ENCODE measurements around the gene IFNAR1. TPM values are rescaled to one million over a fixed set of nuclear protein-coding genes. Genes with fewer than 3 reads are reported as not detected.

The IFNAR1 gene
- total and polyA plus RNA-seq, 2 donors (not counting 1 experiment from before 2014, with no cell fraction given): 14.8 to 55.7 TPM

DNA sequence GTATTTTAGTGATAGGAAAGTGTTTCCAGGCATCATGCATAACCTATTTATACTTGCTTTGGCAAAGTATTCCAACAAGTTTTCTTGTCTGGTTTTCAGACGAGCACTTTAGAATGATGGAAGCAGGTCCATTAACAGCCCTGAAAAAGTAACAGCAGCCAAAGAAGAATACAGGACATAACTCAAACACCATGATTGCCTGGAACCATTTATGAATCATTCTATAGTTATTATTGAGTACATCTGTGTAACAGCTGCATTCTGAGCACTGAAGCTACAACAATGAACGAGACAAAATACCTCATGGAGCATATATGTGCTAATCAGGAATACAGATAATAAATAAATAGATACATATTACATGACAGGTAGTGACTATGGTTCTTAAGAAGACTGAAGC lies 46.0 kb upstream of the IFNAR1 start:
- no peak for TF ChIP-seq EZH2 (IDR thresholded peaks at IDR 0.05; ENCODE audit: borderline replicate concordance, insufficient read depth, low read depth, low read length, poor library complexity, severe bottlenecking)
- TF ChIP-seq, protein P1, sequence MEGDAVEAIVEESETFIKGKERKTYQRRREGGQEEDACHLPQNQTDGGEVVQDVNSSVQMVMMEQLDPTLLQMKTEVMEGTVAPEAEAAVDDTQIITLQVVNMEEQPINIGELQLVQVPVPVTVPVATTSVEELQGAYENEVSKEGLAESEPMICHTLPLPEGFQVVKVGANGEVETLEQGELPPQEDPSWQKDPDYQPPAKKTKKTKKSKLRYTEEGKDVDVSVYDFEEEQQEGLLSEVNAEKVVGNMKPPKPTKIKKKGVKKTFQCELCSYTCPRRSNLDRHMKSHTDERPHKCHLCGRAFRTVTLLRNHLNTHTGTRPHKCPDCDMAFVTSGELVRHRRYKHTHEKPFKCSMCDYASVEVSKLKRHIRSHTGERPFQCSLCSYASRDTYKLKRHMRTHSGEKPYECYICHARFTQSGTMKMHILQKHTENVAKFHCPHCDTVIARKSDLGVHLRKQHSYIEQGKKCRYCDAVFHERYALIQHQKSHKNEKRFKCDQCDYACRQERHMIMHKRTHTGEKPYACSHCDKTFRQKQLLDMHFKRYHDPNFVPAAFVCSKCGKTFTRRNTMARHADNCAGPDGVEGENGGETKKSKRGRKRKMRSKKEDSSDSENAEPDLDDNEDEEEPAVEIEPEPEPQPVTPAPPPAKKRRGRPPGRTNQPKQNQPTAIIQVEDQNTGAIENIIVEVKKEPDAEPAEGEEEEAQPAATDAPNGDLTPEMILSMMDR (IDR thresholded peaks at IDR 0.05): no peak
- DNase-seq: no peak
- Histone ChIP-seq H4K20me1 (ENCODE audit: control insufficient read depth, insufficient read depth, low read length, poor library complexity, severe bottlenecking) (peaks cover 10% of the 10 kb centered on the region), H3K27me3 (replicated peaks in 1 of 4; ENCODE audit: control extremely low read depth in 1 of 4, control insufficient read depth in 3 of 4, insufficient read depth in 4 of 4, low read length in 3 of 4) (no peaks in the 10 kb centered on the region), H2AFZ (ENCODE audit: insufficient read depth, low read depth, low read length, poor library complexity, severe bottlenecking) (no peak overlapping the region), H3K36me3 (replicated peaks in 1 of 2; ENCODE audit: control extremely low read depth in 1 of 2, control insufficient read depth in 1 of 2, extremely low read depth in 1 of 2, insufficient read depth in 2 of 2, low read length in 1 of 2) (peaks cover 10 to 76% of the 10 kb centered on the region in 2 experiments), H3K9ac (ENCODE audit: low read length) (no peak overlapping the region), H3K4me3 (ENCODE audit: control extremely low read depth in 1 of 5, extremely low read depth in 1 of 5, insufficient read depth in 1 of 5, low read depth in 2 of 5, low read length in 4 of 5) (no peak overlapping the region), H3K9me3 (ENCODE audit: control extremely low read depth in 1 of 3, control insufficient read depth in 2 of 3, insufficient read depth in 1 of 3, low read length in 2 of 3) (peaks cover 0 to 4% (median 0%) of the 10 kb centered on the region in 3 donors), H3K4me2 (replicated peaks; ENCODE audit: low read depth, low read length, poor library complexity, severe bottlenecking) (no peak overlapping the region), H3K4me1 (ENCODE audit: control insufficient read depth in 2 of 2, insufficient read depth in 2 of 2, low read length in 2 of 2) (no peaks in the 10 kb centered on the region), H3K79me2 (ENCODE audit: control insufficient read depth, insufficient read depth, low read length) (peaks cover 72% of the 10 kb centered on the region), H3K27ac (ENCODE audit: low read length in 2 of 2) (no peak overlapping the region)
- Mint-ChIP-seq H3K4me3 (no peak overlapping the region), H3K9me3 (ENCODE audit: insufficient read depth) (no peaks in the 10 kb centered on the region), H3K27ac (no peak overlapping the region), H3K4me1 (peaks cover 5% of the 10 kb centered on the region), H3K27me3 (no peaks in the 10 kb centered on the region)
- CTCF ChIA-PET: interaction anchor here (1.7 kb wide), 1 partner anchor 81 kb away, joined by 5 read pairs; no protein-coding TSS in a partner anchor
- no peak for ATAC-seq (ENCODE audit: low read depth)
- intact Hi-C loops (cut with micrococcal nuclease): no loop called here
- WGBS (ENCODE audit: insufficient coverage): no CpG with 5 or more reads among the region's 2 CpGs
- POLR2A ChIA-PET: interaction anchor here (0.6 kb wide), 1 partner anchor 59 kb away, joined by 3 read pairs; no protein-coding TSS in a partner anchor

DNA sequence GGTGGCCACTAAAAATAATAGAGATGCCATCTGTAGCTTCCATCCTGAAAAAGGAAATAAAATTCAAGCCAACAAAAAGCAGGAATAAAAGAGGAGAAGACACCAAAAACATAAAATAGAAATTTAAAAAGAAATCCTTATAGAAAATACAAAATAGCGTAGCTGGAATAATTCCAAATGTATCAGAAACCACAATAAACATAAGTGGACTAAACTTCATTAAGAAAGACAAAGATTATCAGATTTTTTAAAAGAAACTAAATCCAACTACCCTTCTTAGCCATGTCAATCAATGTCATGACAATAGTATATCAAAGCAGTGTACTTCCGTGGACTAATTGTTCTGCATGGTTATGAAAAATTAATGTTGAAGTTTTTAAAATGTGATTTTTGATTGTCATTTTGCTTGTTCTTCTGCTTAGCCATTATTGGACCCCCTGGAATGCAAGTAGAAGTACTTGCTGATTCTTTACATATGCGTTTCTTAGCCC lies 45.4 kb upstream of the IFNAR1 start:
- WGBS (ENCODE audit: insufficient coverage): 100% methylated on average over 1 of the region's 3 CpGs
- H4K20me1 ChIP-seq (ENCODE audit: control insufficient read depth, insufficient read depth, low read length, poor library complexity, severe bottlenecking): peaks cover 10% of the 10 kb centered on the region
- POLR2A ChIA-PET: no interaction called here
- no peak for ATAC-seq (ENCODE audit: low read depth)
- H3K36me3 ChIP-seq (replicated peaks in 1 of 2; ENCODE audit: control extremely low read depth in 1 of 2, control insufficient read depth in 1 of 2, extremely low read depth in 1 of 2, insufficient read depth in 2 of 2, low read length in 1 of 2): peaks cover 11 to 81% of the 10 kb centered on the region in 2 experiments
- H3K4me3 ChIP-seq (ENCODE audit: control extremely low read depth in 1 of 5, extremely low read depth in 1 of 5, insufficient read depth in 1 of 5, low read depth in 2 of 5, low read length in 4 of 5): no peak overlapping the region
- TF ChIP-seq EZH2 (IDR thresholded peaks at IDR 0.05; ENCODE audit: borderline replicate concordance, insufficient read depth, low read depth, low read length, poor library complexity, severe bottlenecking): no peak
- TF ChIP-seq, protein P1 (IDR thresholded peaks at IDR 0.05): no peak
- Mint-ChIP-seq H3K4me1 (peaks cover 3% of the 10 kb centered on the region), H3K27ac (no peak overlapping the region), H3K4me3 (no peak overlapping the region), H3K9me3 (ENCODE audit: insufficient read depth) (no peaks in the 10 kb centered on the region), H3K27me3 (no peaks in the 10 kb centered on the region)
- DNase-seq: no peak
- H3K9ac ChIP-seq (ENCODE audit: low read length): no peak overlapping the region
- H3K4me1 ChIP-seq (ENCODE audit: control insufficient read depth in 2 of 2, insufficient read depth in 2 of 2, low read length in 2 of 2): no peaks in the 10 kb centered on the region
- H3K9me3 ChIP-seq (ENCODE audit: control extremely low read depth in 1 of 3, control insufficient read depth in 2 of 3, insufficient read depth in 1 of 3, low read length in 2 of 3): peaks cover 0 to 4% (median 0%) of the 10 kb centered on the region in 3 donors
- no peak overlapping the region for H3K4me2 ChIP-seq (replicated peaks; ENCODE audit: low read depth, low read length, poor library complexity, severe bottlenecking)
- peaks cover 71% of the 10 kb centered on the region for H3K79me2 ChIP-seq (ENCODE audit: control insufficient read depth, insufficient read depth, low read length)
- intact Hi-C loops (cut with micrococcal nuclease): no loop called here
- CTCF ChIA-PET: interaction anchor here (1.7 kb wide), 1 partner anchor 82 kb away, joined by 5 read pairs; no protein-coding TSS in a partner anchor
- H3K27ac ChIP-seq (ENCODE audit: low read length in 2 of 2): no peak overlapping the region
- H2AFZ ChIP-seq (ENCODE audit: insufficient read depth, low read depth, low read length, poor library complexity, severe bottlenecking): no peak overlapping the region
- H3K27me3 ChIP-seq (replicated peaks in 1 of 4; ENCODE audit: control extremely low read depth in 1 of 4, control insufficient read depth in 3 of 4, insufficient read depth in 4 of 4, low read length in 3 of 4): no peaks in the 10 kb centered on the region
